Neural cell (in vitro differentiated cells): Measurements from ENCODE around the gene CCDC61. TPM values are rescaled to one million over a fixed set of nuclear protein-coding genes. Genes with fewer than 3 reads are reported as not detected.

Experiments
- H2AFZ ChIP-seq: fragments of 200-600, 300-800 bp; sonication (generic), shearing (Covaris generic); 2 replicates; pipeline ENCODE4 v1.6.0; 2014; ENCODE audit warnings: low read depth, mild to moderate bottlenecking, antibody characterized with exemption, low read length, moderate library complexity
- H3F3A ChIP-seq: fragments of 200-600 bp; shearing (Covaris generic); 2 replicates; pipeline ENCODE4 v1.6.1; 2016; ENCODE audit warnings: mild to moderate bottlenecking, moderate library complexity, mixed read lengths, antibody characterized with exemption, low read length; ENCODE audit not compliant: insufficient read depth, poor library complexity, severe bottlenecking
- H3K27ac ChIP-seq: fragments of 200-600, 300-800 bp; sonication (generic), shearing (Covaris generic); 2 replicates; pipeline ENCODE4 v1.5.1; 2014; ENCODE audit warnings: mild to moderate bottlenecking, low read length, moderate library complexity
- H3K27me3 ChIP-seq: fragments of 300-800, 200-600 bp; sonication (generic), shearing (Covaris generic); 2 replicates; pipeline ENCODE4 v1.6.0; 2014; ENCODE audit warnings: mild to moderate bottlenecking, low read depth, low read length, moderate library complexity; ENCODE audit not compliant: insufficient read depth
- H3K36me3 ChIP-seq: fragments of 300-800, 200-600 bp; sonication (generic), shearing (Covaris generic); 2 replicates; pipeline ENCODE4 v1.5.1; 2014; ENCODE audit warnings: mild to moderate bottlenecking, antibody characterized with exemption, low read length, moderate library complexity; ENCODE audit not compliant: insufficient read depth
- H3K4me2 ChIP-seq: fragments of 300-800, 200-600 bp; sonication (generic), shearing (Covaris generic); 2 replicates; pipeline ENCODE4 v1.6.0; 2014; ENCODE audit warnings: mild to moderate bottlenecking, low read length
- H3K4me3 ChIP-seq: fragments of 300-800, 200-600 bp; sonication (generic), shearing (Covaris generic); 2 replicates; pipeline ENCODE4 v1.5.1; 2014; ENCODE audit warnings: mild to moderate bottlenecking, low read length, moderate library complexity
- H3K79me2 ChIP-seq: fragments of 200-600 bp; shearing (Covaris generic); replicated peaks from 2 replicates; pipeline ENCODE4 v1.6.0; 2014; ENCODE audit warnings: mild to moderate bottlenecking, low read length, moderate library complexity; ENCODE audit not compliant: insufficient read depth
- H3K9ac ChIP-seq: fragments of 300-800, 200-600 bp; sonication (generic), shearing (Covaris generic); 2 replicates; pipeline ENCODE4 v1.6.1; 2016; ENCODE audit warnings: mild to moderate bottlenecking, low read length, mixed read lengths
- H3K9me2 ChIP-seq: fragments of 200-600 bp; shearing (Covaris generic); 2 replicates; pipeline ENCODE4 v1.6.1; 2016; ENCODE audit warnings: mild to moderate bottlenecking, low read length, mixed read lengths; ENCODE audit not compliant: insufficient read depth
- H3K9me3 ChIP-seq: fragments of 200-600, 300-800 bp; sonication (generic), shearing (Covaris generic); 2 replicates; pipeline ENCODE4 v1.6.1; 2016; ENCODE audit warnings: mild to moderate bottlenecking, mixed run types, low read length, moderate library complexity, mixed read lengths
- H4K20me1 ChIP-seq: fragments of 200-600 bp; shearing (Covaris generic); 2 replicates; pipeline ENCODE4 v1.6.1; 2016; ENCODE audit warnings: mild to moderate bottlenecking, mixed run types; ENCODE audit not compliant: insufficient read depth
- EP300 ChIP-seq: fragments of 450-650 bp; conservative IDR thresholded peaks from 2 replicates; pipeline ENCODE4 v1.6.1; 2014; ENCODE audit warnings: antibody characterized with exemption, mild to moderate bottlenecking, moderate library complexity; ENCODE audit not compliant: poor library complexity, severe bottlenecking
- EZH2 ChIP-seq: fragments of 200-600, 300-800 bp; shearing (Covaris generic), sonication (generic); IDR thresholded peaks from 2 replicates; pipeline ENCODE4 v1.6.1; 2014; ENCODE audit warnings: antibody characterized with exemption, low read length, borderline replicate concordance, mild to moderate bottlenecking; ENCODE audit not compliant: insufficient read depth, poor library complexity, severe bottlenecking
- MXI1 ChIP-seq: fragments of 450-650 bp; conservative IDR thresholded peaks from 2 replicates; pipeline ENCODE4 v1.6.1; 2014; ENCODE audit warnings: antibody characterized with exemption, mild to moderate bottlenecking; ENCODE audit not compliant: poor library complexity, severe bottlenecking
- POLR2AphosphoS5 ChIP-seq: IDR thresholded peaks from 2 replicates; pipeline ENCODE4 v1.6.1; 2012
- RAD21 ChIP-seq: fragments of 450-650 bp; conservative IDR thresholded peaks from 2 replicates; pipeline ENCODE4 v1.6.1; 2014; ENCODE audit warnings: antibody characterized with exemption, mild to moderate bottlenecking, moderate library complexity
- SMC3 ChIP-seq: fragments of 450-650 bp; conservative IDR thresholded peaks from 2 replicates; pipeline ENCODE4 v1.6.1; 2014; ENCODE audit warnings: antibody characterized with exemption, mild to moderate bottlenecking, moderate library complexity; ENCODE audit not compliant: poor library complexity
- TAF1 ChIP-seq: IDR thresholded peaks from 2 replicates; pipeline ENCODE4 v1.6.1; 2012; ENCODE audit warnings: low read depth
- polyA plus RNA-seq: library from polyadenylated mRNA; depleted of rRNA; stranded (reverse); fragments of >200 nt; gene quantifications from 2 replicates; pipeline ENCODE4 v1.2.3, GENCODE V29; 2014
- TF ChIP-seq, protein P1 (sequence below): IDR thresholded peaks from 2 replicates; pipeline ENCODE4 v1.6.1; 2012; ENCODE audit warnings: borderline replicate concordance
- TF ChIP-seq, protein P2 (sequence below): fragments of 450-650 bp; IDR thresholded peaks from 2 replicates; pipeline ENCODE4 v1.5.1; 2014; ENCODE audit warnings: antibody characterized with exemption, mild to moderate bottlenecking, moderate library complexity; ENCODE audit not compliant: poor library complexity, severe bottlenecking

CCDC61 gene
- polyA plus RNA-seq, 1 donor from 2014 or later: 0.82 TPM

DNA sequence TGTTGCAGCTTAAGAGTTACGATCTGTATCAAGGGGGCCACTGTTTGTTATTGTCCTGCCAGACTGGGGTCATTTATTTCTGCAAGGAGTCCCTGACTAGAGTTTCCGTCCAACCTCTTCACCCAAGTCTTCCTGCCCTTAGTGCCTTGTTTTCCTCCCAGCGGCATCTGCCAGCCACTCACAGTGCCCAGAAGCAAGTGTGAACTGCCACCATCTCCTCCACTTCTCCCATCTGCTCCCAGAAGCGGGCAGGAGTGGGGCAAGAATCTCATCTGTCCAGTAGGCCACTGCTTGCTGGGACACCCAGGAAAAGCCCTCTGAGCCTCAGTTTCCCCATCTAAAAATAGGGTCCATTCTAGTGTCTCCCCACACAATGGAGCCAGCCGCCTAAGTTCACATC is 25.6 kb upstream of the CCDC61 start:
- Histone ChIP-seq H3K36me3 (no peaks in the 10 kb centered on the region), H3K27ac (no peak overlapping the region), H3K9ac (no peak overlapping the region), H3F3A (no peaks in the 10 kb centered on the region), H3K9me3 (no peaks in the 10 kb centered on the region), H3K4me2 (no peak overlapping the region), H3K9me2 (no peaks in the 10 kb centered on the region), H4K20me1 (peaks cover 6% of the 10 kb centered on the region), H3K79me2 (peaks cover 73% of the 10 kb centered on the region), H2AFZ (no peak overlapping the region), H3K27me3 (no peaks in the 10 kb centered on the region), H3K4me3 (no peak overlapping the region)
- TF ChIP-seq TAF1: no peak

DNA sequence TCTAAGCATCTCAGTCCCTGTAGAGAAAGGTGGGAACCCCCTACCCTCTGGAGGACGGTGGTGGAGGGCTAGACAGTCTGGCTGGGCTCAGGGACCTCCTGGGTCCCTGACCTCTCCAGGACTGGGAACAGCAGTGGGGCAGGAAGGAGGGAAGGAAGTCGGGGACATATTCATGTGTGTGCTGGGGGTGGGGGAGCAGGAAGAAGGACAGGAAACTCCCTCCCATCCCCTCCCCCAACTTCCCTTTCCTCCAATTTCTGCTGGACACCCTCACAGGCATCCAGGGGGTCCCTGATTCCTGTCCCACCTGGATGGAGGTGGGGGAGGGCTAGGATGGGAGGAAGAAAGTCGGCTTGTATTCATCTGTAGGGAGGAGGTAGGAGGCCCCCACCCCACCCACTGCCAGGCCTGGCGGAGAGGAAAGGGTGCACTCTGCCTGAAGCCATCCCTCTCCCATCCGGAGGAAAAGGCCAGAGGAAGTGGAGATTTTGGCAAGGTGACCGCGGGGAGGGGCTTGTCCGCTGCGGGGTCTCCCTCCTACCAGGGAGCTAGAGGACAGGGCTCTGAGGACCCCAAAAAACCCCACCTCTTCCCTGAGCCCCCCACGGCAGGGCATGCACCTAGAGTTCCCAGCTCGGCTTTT is 23.9 kb upstream of the CCDC61 start:
- peak overlapping the region; percentile 92 for H3K27ac ChIP-seq
- peak overlapping the region; percentile 71 for H3K4me3 ChIP-seq
- H3K79me2 ChIP-seq: peaks cover 78% of the 10 kb centered on the region
- H3K27me3 ChIP-seq: no peaks in the 10 kb centered on the region
- no peak overlapping the region for H2AFZ ChIP-seq
- H3K9me3 ChIP-seq: no peaks in the 10 kb centered on the region
- H3K4me2 ChIP-seq: peak overlapping the region; percentile 52
- no peaks in the 10 kb centered on the region for H3F3A ChIP-seq
- TF ChIP-seq RAD21: no peak
- no peak for TF ChIP-seq POLR2AphosphoS5
- no peak for TF ChIP-seq MXI1
- TF ChIP-seq EZH2: no peak
- no peak for TF ChIP-seq SMC3
- TF ChIP-seq, protein P1, sequence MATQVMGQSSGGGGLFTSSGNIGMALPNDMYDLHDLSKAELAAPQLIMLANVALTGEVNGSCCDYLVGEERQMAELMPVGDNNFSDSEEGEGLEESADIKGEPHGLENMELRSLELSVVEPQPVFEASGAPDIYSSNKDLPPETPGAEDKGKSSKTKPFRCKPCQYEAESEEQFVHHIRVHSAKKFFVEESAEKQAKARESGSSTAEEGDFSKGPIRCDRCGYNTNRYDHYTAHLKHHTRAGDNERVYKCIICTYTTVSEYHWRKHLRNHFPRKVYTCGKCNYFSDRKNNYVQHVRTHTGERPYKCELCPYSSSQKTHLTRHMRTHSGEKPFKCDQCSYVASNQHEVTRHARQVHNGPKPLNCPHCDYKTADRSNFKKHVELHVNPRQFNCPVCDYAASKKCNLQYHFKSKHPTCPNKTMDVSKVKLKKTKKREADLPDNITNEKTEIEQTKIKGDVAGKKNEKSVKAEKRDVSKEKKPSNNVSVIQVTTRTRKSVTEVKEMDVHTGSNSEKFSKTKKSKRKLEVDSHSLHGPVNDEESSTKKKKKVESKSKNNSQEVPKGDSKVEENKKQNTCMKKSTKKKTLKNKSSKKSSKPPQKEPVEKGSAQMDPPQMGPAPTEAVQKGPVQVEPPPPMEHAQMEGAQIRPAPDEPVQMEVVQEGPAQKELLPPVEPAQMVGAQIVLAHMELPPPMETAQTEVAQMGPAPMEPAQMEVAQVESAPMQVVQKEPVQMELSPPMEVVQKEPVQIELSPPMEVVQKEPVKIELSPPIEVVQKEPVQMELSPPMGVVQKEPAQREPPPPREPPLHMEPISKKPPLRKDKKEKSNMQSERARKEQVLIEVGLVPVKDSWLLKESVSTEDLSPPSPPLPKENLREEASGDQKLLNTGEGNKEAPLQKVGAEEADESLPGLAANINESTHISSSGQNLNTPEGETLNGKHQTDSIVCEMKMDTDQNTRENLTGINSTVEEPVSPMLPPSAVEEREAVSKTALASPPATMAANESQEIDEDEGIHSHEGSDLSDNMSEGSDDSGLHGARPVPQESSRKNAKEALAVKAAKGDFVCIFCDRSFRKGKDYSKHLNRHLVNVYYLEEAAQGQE: no peak
- peak overlapping the region; percentile 98 for H3K9ac ChIP-seq
- H4K20me1 ChIP-seq: peaks cover 6% of the 10 kb centered on the region
- no peaks in the 10 kb centered on the region for H3K36me3 ChIP-seq
- H3K9me2 ChIP-seq: no peaks in the 10 kb centered on the region

DNA sequence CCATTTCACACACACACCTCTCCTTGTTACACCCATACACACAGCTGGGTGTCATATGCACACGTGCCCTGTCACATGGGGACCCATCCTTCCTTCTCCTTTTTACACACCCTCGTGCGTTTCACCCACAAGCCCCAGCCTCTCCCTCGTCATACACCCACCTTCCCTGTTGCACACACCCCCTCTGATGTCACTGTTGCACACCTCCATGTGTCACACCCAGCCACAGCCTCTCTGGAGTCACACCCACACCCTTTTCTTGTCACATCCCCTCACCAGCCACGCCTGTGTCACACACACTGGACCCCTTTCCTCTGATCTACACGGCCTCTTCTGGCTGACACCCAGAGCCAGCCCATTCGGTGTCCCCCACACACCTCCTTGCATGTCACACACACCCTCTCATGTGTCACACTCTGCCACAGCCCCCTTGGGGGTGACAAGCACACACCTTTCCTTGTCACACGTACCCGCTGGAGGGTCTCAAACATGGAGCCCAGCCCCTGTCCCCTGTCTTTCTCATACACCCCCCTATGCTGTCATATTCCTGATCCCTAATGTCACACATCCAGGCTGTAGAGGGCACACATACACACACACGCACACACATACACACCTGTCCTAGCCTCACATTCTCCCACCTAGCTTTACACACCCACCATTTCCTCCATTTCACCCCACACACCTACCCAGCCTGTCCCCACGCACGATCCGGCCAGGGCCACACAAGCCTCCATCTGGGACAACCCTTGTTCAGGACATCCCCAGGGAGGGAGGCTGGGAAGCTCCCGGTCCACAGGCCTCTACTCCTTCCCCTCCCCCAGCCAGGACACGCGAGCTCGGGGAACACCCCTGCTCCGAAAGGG is 23.0 kb upstream of the CCDC61 start:
- peak; percentile 21 for TF ChIP-seq SMC3
- TF ChIP-seq TAF1: no peak
- TF ChIP-seq, protein P1: peak; percentile 82
- no peak for TF ChIP-seq EZH2
- TF ChIP-seq RAD21: peak; percentile 26
- peak; percentile 33 for TF ChIP-seq POLR2AphosphoS5
- TF ChIP-seq, protein P2, sequence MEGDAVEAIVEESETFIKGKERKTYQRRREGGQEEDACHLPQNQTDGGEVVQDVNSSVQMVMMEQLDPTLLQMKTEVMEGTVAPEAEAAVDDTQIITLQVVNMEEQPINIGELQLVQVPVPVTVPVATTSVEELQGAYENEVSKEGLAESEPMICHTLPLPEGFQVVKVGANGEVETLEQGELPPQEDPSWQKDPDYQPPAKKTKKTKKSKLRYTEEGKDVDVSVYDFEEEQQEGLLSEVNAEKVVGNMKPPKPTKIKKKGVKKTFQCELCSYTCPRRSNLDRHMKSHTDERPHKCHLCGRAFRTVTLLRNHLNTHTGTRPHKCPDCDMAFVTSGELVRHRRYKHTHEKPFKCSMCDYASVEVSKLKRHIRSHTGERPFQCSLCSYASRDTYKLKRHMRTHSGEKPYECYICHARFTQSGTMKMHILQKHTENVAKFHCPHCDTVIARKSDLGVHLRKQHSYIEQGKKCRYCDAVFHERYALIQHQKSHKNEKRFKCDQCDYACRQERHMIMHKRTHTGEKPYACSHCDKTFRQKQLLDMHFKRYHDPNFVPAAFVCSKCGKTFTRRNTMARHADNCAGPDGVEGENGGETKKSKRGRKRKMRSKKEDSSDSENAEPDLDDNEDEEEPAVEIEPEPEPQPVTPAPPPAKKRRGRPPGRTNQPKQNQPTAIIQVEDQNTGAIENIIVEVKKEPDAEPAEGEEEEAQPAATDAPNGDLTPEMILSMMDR: no peak
- peak; percentile 29 for TF ChIP-seq EP300
- peak; percentile 70 for TF ChIP-seq MXI1
- H2AFZ ChIP-seq: no peak overlapping the region
- H3K9me2 ChIP-seq: no peaks in the 10 kb centered on the region
- H3K4me2 ChIP-seq: peak overlapping the region; percentile 52
- no peaks in the 10 kb centered on the region for H3K27me3 ChIP-seq
- no peaks in the 10 kb centered on the region for H3F3A ChIP-seq
- H4K20me1 ChIP-seq: peaks cover 6% of the 10 kb centered on the region
- peak overlapping the region; percentile 98 for H3K9ac ChIP-seq
- peak overlapping the region; percentile 71 for H3K4me3 ChIP-seq
- no peaks in the 10 kb centered on the region for H3K36me3 ChIP-seq
- H3K27ac ChIP-seq: peak overlapping the region; percentile 92
- H3K79me2 ChIP-seq: peaks cover 71% of the 10 kb centered on the region
- H3K9me3 ChIP-seq: no peaks in the 10 kb centered on the region
